ENCODE results near the gene TLCD1.
A peak's percentile ranks its signal among the peaks of the same experiment; 100 is the strongest.

TLCD1 gene

DNA sequence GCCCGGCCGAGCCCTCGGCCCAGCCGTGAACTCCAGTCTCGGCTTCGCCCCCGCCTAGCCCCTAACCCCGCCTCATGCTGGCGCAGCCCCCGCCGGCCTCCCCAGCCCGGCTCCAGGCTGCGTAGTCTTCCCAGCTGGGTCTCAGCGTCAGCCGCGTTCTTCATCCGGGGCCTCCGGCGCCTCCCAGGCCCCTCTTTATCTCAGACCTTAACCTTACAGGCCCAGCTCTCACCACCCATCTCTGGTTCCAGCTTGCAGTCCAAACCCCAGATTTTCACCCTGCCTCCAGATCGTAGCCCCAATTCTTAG is 14.4 kb downstream of the TLCD1 start, which contains the start of gene PROCA1:
PROCA1 (minus strand) TSS at position 166 of the 309 bp plus-strand sequence. CDS start 228 bp downstream, outside the sequence.
- no peak for DNase-seq

DNA sequence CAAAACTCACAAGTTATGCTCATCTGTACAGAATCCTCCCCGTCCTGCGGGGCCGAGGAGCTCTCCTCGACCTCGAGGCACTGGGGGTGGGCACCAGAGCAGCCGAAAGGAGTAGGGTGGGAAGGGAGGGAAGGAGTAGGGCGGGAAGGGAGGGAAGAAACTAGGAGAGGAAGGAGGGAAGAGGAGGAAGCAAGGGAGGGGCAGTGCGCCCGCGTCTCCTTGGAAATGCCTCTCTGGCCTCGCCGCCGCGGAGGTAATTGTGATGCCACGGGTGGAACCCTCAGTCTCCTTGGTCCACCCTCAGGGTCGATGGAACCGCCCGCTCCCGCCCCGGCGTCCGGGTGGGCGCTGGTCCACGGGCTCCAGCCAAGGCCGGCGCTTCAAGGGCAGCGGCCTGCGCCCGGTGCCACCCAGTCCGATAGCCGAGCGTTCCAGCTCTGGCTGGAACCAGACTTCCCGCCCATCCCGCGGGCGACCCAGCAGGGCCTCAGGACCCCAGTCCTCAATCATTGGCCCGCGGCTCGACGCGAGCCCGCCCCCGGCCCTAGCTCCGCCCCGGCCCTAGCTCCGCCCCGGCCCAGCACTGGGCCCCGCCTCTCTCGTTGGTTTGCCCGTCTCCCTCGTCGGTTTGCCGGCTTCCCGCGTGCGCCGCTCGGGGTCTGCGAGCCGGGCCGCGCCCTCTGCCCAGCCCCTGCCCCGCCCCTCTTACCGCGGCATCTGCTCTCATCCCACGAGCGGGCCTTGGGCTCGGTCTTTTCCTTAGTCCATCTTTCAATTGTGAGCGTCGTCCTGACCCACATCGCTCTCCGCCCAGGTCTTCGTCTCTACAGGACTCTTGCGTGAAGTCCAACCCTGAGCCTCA is 14.9 kb downstream of the TLCD1 start:
- DNase-seq: peak; percentile 87 to 89

DNA sequence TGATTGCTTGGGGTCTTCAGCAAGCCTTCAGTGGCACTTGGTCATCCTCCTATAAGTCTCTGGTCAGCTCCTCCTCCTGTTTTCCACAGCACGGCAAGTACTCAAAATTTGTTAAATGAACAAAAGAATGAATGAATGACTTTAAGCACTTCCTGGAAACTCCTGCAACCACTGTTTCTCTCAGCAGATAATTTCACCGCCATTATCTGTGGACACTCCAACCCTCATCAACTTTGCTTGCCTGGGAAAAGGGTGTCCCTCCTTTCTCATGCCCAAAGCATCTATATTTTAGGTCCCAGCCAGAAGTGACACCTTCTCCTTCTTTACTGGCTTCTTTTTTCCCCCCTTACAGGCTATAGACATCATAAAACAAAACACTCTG is 18.7 kb downstream of the TLCD1 start:
- DNase-seq: no peak

DNA sequence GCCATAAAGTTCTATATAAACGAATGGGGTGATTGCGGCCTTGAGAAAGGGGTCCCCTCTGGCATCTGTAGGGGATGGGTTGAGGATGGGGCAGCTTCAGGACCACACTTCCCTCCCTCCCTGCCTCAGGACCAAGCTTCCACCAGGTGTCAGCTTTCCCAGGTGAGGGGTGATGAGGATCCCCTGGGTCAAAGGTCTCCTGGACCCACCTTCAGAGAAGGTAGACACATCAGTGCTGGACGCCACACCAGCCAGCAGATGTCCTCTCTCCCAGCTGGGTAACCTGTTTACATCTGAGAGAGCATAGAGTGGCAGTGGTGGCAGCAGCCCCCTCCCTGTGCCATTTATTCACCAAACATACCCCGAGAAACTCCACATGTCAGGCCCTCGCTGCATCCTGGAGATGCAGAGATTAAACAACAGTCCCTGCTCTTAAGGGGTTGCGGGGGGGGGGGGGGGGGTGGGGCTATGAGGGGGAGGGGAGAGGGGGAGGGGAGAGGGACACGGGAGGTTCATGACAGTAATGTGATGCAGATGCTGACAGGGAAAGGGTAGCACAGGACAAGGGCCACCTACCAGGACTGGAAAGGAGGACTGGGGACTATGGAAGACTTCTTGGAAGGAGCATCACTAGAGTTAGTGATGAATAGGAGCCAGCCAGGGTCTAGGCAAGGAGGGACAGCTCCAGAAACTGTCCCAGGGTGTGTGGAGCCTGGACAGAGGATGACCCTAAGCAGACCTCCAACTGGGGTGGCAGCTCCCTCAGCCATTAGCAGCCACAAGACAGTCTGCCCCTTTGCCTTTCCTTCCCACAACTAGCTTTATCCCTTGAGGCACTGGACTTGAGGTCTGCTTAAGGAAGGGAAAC is 19.3 kb downstream of the TLCD1 start:
- no peak for DNase-seq

- no peak for DNase-seq
Measured at GRCh38 chr17:28705728-28706334, 20.2 kb downstream of the TLCD1 start.

- DNase-seq: no peak
Measured at GRCh38 chr17:28705074-28705659, 20.9 kb downstream of the TLCD1 start.

GRCh38 chr17:28704219-28704858 is 21.7 kb downstream of the TLCD1 start:
- DNase-seq: no peak

GRCh38 chr17:28703552-28704218 is 22.3 kb downstream of the TLCD1 start:
- DNase-seq: no peak

- DNase-seq: no peak
Measured at GRCh38 chr17:28702752-28703150, 23.3 kb downstream of the TLCD1 start.

DNA sequence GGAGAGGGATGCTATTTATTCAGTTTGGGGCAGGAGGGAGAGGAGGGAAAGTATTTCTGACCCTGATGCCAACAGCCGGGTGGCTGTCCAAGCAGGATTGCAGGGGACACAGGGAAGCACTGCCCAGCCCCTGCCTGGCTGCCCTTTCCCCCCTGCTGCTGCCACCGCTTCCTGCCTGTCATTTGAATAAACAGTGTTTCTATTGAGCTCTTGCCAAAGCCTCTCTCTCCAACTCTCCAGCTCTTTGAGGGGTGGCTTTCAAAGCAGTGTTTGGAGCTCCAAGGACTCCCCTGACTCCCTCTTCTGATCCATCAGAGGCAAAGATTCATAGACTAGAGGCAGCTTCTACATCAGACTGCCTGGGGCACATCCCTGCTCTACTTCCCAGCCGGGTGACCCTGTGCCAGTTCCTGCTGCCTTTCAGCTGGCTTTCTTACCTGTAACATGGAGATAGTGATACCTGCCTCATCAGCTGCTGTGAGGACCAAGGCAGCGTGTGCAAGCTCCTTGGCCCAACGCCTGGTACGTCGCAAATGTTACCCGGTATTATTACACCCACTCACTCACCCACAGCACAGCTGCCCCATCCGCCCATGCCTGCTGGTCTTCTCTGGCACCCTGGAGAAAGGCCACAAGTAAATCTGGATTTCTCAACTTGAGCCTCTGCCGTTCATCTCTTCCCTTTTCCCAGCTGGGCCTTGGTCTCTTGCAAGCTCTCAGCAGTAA is 23.8 kb downstream of the TLCD1 start:
- no peak for DNase-seq

- DNase-seq: no peak
Measured at GRCh38 chr17:28700830-28701492, 25.1 kb downstream of the TLCD1 start.

- DNase-seq: no peak
Measured at GRCh38 chr17:28700278-28700677, 25.8 kb downstream of the TLCD1 start.

GRCh38 chr17:28698253-28698941 is 27.6 kb downstream of the TLCD1 start:
- peak in 1 of 2 experiments; percentile 12 for DNase-seq

DNA sequence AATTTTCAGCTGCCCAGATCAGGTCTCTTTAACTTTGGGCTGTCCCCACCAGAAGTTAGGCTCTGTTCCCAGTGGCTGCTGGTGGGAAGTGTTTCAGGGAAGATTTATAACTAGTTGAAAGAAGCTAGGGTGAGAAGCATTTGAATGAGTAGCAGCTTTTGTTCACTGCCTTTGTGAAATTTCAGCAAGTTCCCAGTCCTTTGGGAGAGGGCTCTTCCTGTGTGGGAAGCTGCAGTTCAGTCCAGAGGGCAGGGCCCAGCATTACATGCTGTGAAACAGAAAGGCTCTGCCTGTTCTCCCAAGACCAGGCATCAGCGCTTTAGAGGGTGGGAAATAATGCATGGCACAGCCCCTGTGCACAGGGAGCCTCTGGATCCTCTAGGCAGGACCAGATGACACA is 32.2 kb downstream of the TLCD1 start:
- no peak for DNase-seq

DNA sequence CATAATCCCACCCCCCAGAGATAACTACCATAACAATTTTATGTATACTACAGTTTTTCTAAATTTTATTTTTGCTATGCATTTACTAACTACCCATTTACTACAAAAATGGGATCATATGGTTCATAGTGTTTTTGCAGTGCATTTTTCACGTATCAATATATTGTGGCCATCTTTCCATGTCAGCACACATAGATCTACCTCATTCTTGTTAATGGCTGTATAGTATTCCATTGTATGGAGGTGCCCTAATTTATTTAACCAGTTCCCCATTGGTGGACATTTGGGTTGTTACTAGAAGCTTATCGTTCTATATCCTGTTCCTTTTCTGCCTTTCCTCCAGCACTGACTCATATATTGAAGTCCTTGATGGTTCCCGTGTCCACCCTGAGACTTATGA is 37.0 kb downstream of the TLCD1 start:
- no peak for DNase-seq

GRCh38 chr17:28688481-28688880 is 37.6 kb downstream of the TLCD1 start:
- no peak for DNase-seq

- DNase-seq: no peak
Measured at GRCh38 chr17:28686296-28686695, 39.7 kb downstream of the TLCD1 start.

- DNase-seq: no peak
Measured at GRCh38 chr17:28685366-28685765, 40.7 kb downstream of the TLCD1 start.

DNA sequence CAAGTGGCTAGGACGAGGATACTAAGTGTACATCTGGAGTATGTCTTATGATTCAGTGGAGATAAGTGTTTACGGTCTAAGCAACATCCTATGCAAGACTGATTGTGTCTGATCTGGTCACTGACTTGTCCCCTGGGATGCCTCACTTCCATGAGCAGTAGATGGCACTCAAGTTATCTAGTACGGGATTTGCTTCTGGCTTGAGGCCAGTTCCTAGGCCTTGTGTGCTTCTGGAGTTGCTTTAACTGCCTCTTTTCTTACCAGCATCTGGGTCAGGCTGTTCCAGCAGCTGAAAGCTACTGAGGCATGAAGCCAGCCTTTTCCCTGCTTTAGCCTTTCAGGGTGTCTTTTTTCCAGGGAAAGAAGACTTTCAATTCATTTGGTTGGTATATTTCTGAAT is 41.1 kb downstream of the TLCD1 start:
- DNase-seq: no peak

DNA sequence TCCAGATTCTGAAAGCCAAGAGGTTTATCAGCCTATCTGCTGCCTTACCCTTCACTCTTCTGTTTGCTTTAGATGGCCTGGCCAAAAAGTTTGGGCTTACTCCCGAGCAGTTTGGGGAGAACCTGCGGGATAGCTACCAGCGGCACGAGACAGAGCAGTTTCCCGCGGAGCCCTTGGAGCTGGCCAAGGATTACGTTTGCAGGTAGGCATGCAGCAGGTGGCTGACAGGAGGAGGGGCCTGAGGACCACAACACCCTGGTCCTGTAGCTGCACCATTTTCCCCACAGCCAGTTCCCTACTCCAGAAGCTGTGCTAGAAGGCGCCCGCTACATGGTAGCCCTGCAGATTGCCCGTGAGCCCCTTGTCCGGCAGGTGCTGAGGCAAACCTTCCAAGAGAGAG is 43.4 kb downstream of the TLCD1 start:
- DNase-seq: no peak
